Subcutaneous adipose tissue (tissue), 4 donors: Measurements from ENCODE around the gene ACER3. TPM values are rescaled to one million over a fixed set of nuclear protein-coding genes. Genes with fewer than 3 reads are reported as not detected.

Source experiments
- CTCF ChIP-seq: fragments of 450-650 bp; IDR thresholded peaks from one replicate; pipeline ENCODE4 v1.5.1; 2016; ENCODE audit warnings: low read depth, mild to moderate bottlenecking, control low read depth, antibody characterized with exemption, moderate library complexity
- total RNA-seq, 4 donors: library from RNA; depleted of rRNA; stranded (reverse); fragments of >200 nt; gene quantifications; one replicate each; pipeline ENCODE4 v1.1.0, GENCODE V29; 2016

ACER3 gene
- total RNA-seq, 4 donors from 2014 or later: 28.6 to 39.4 (median 31.5) TPM

GRCh38 chr11:76834151-76834550 lies 26.6 kb upstream of the ACER3 start:
- no peak for TF ChIP-seq CTCF

- no peak for TF ChIP-seq CTCF
These were observed 25.7 kb upstream of the ACER3 start for GRCh38 chr11:76835036-76835435.

- no peak for TF ChIP-seq CTCF
These were observed 24.6 kb upstream of the ACER3 start for GRCh38 chr11:76835928-76836612.

GRCh38 chr11:76836613-76837291 lies 24.0 kb upstream of the ACER3 start:
- no peak for TF ChIP-seq CTCF

GRCh38 chr11:76837696-76838677 lies 22.7 kb upstream of the ACER3 start:
- no peak for TF ChIP-seq CTCF

- TF ChIP-seq CTCF: no peak
These were observed 22.0 kb upstream of the ACER3 start for GRCh38 chr11:76838678-76839068.

- no peak for TF ChIP-seq CTCF
These were observed 21.4 kb upstream of the ACER3 start for GRCh38 chr11:76839311-76839710.
